Endodermal cell (in vitro differentiated cells): ENCODE data around the gene PRMT5. TPM values are rescaled to one million over a fixed set of nuclear protein-coding genes. Genes with fewer than 3 reads are reported as not detected.

Experiments
- DNase-seq: peaks from one replicate; pipeline ENCODE4 v3.0.0-alpha.2; 2017
- H3K27ac ChIP-seq: 2 replicates; pipeline ENCODE4 v1.5.1; 2013; ENCODE audit warnings: mild to moderate bottlenecking, low read depth, low read length, moderate library complexity
- H3K27me3 ChIP-seq: 2 replicates; pipeline ENCODE4 v1.6.1; 2013; ENCODE audit warnings: mild to moderate bottlenecking, low read length, moderate library complexity; ENCODE audit not compliant: insufficient read depth, control insufficient read depth, poor library complexity, severe bottlenecking
- H3K36me3 ChIP-seq: 2 replicates; pipeline ENCODE4 v1.7.0; 2013; ENCODE audit warnings: mild to moderate bottlenecking, low read length, moderate library complexity; ENCODE audit not compliant: control insufficient read depth, insufficient read depth
- H3K4me1 ChIP-seq: one replicate; pipeline ENCODE4 v1.7.0; 2013; ENCODE audit warnings: low read length; ENCODE audit not compliant: control insufficient read depth, insufficient read depth
- H3K4me3 ChIP-seq: 2 replicates; pipeline ENCODE4 v1.5.1; 2013; ENCODE audit warnings: mild to moderate bottlenecking, low read length, moderate library complexity
- H3K9ac ChIP-seq: 2 replicates; pipeline ENCODE4 v1.6.1; 2013; ENCODE audit warnings: mild to moderate bottlenecking, low read length, moderate library complexity; ENCODE audit not compliant: poor library complexity, severe bottlenecking; ENCODE audit errors: extremely low read depth
- H3K9me3 ChIP-seq: 2 replicates; pipeline ENCODE4 v1.6.1; 2013; ENCODE audit warnings: mild to moderate bottlenecking, low read length, moderate library complexity; ENCODE audit not compliant: control insufficient read depth
- H3K27ac Mint-ChIP-seq: 2 replicates; pipeline ENCODE4 v1.8.0; 2020; ENCODE audit warnings: mixed read lengths
- H3K27me3 Mint-ChIP-seq: 2 replicates; pipeline ENCODE4 v1.8.0; 2021; ENCODE audit warnings: mild to moderate bottlenecking, mixed read lengths; ENCODE audit not compliant: insufficient read depth
- H3K36me3 Mint-ChIP-seq: 2 replicates; pipeline ENCODE4 v1.8.0; 2020; ENCODE audit warnings: low read depth, mixed read lengths
- H3K4me1 Mint-ChIP-seq: 2 replicates; pipeline ENCODE4 v1.8.0; 2020; ENCODE audit warnings: mixed read lengths
- H3K4me3 Mint-ChIP-seq: 2 replicates; pipeline ENCODE4 v1.8.0; 2020; ENCODE audit warnings: mild to moderate bottlenecking, moderate library complexity, mixed read lengths
- H3K9me3 Mint-ChIP-seq: 2 replicates; pipeline ENCODE4 v1.8.0; 2020; ENCODE audit warnings: mild to moderate bottlenecking, mixed read lengths
- CTCF ChIP-seq: fragments of 200-600 bp; sonication (generic); conservative IDR thresholded peaks from 2 replicates; pipeline ENCODE4 v1.5.0; 2021; ENCODE audit warnings: antibody characterized with exemption, mild to moderate bottlenecking
- WGBS, 2 experiments: methylation state at CpG; one replicate each; pipeline versions ENCODE4 v1.1.5 to v1.1.7; 2013; ENCODE audit warnings: missing lambda C conversion rate in 2 of 2, mixed read lengths in 1 of 2; ENCODE audit not compliant: insufficient coverage in 1 of 2, insufficient read length in 1 of 2; 5-methylcytosine and 5-hydroxymethylcytosine counted together
- total RNA-seq, 2 donors: library from RNA; stranded (reverse); fragmentation: NEBNext Ultra II Directional in 1 of 2; extraction: Animal tissue kit (Norgen Biotek cat#: 25700) in 1 of 2; gene quantifications; 2 replicates in 1 of 2; 3 replicates in 1 of 2; pipeline ENCODE4 v1.2.1, GENCODE V29; 2021

PRMT5 gene
- total RNA-seq, 2 donors from 2014 or later = 111 to 112 TPM

DNA sequence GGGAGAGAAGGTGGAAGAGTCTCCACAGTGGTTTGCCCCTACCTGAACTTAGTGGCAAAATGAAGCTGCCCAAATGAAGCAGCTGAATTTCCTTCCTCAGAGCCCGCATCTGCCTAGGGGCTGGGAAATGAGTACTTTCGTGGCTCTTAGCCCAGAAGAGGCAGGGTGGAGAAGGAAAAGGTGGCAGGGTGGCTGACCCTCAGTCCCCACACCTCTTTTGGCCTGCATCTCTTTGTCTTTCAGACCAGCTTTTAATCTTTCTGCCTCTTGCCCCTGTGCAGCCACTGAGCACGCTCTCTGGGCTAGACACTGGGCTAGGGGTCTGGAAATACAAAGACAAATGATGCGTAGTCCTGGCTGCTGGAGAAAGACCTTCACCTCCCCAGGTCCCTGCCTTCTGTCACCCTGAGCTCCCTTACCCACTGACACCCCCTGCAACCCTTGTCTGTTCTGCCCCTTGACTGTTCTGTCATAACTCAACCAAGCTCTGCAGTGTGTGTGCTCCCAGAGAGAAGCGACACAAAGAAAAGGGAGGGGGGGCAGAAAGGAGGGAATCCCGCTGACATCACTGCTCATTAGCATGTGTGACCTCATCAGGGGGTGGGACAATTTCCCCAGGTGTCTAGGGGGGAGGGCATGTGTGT lies 46.5 kb downstream of the PRMT5 start:
- peaks cover 9% of the 10 kb centered on the region for H3K36me3 Mint-ChIP-seq
- H3K27ac Mint-ChIP-seq = peak overlapping the region; percentile 93
- Histone ChIP-seq H3K4me1 (peaks cover 16% of the 10 kb centered on the region), H3K36me3 (peaks cover 5% of the 10 kb centered on the region), H3K9ac (peak overlapping the region; percentile 47), H3K27ac (peak overlapping the region; percentile 85), H3K4me3 (peak overlapping the region; percentile 27), H3K27me3 (peaks cover 4% of the 10 kb centered on the region), H3K9me3 (no peaks in the 10 kb centered on the region)
- H3K4me1 Mint-ChIP-seq = peaks cover 34% of the 10 kb centered on the region
- DNase-seq = peak; percentile 86
- TF ChIP-seq CTCF = no peak
- H3K27me3 Mint-ChIP-seq = peaks cover 26% of the 10 kb centered on the region
- WGBS, 2 experiments = 44 to 55% methylated on average over 4 to 6 of the region's 6 CpGs
- peak overlapping the region; percentile 49 for H3K4me3 Mint-ChIP-seq
- peaks cover 2% of the 10 kb centered on the region for H3K9me3 Mint-ChIP-seq

DNA sequence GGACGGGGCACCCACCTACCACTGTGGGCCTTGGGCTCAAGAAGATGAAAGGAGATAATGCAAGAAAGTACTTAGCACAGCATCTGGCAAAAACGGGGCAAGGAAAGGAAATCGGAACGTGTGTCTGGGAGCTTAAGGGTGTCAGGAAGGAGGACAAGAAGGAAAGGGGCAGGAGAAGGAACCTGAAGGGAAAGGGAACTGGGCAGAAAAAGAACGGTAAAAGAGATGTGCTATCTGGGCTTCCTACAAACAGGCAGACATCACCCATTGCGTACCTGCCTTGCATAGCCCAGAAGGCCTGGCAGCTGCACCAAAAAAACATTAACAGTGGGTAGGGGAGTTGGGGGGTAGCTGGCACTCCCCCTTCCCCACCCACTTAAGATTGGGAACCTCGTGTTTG lies 47.1 kb downstream of the PRMT5 start:
- peaks cover 14% of the 10 kb centered on the region for H3K4me1 ChIP-seq
- H3K27me3 ChIP-seq = peaks cover 4% of the 10 kb centered on the region
- 63 to 76% methylated on average over 5 to 7 of the region's 7 CpGs for WGBS, 2 experiments
- Mint-ChIP-seq H3K4me3 (no peak overlapping the region), H3K27ac (no peak overlapping the region), H3K4me1 (peaks cover 34% of the 10 kb centered on the region), H3K36me3 (peaks cover 11% of the 10 kb centered on the region), H3K9me3 (peaks cover 2% of the 10 kb centered on the region), H3K27me3 (peaks cover 26% of the 10 kb centered on the region)
- H3K4me3 ChIP-seq = no peak overlapping the region
- peaks cover 5% of the 10 kb centered on the region for H3K36me3 ChIP-seq
- peak overlapping the region; percentile 47 for H3K9ac ChIP-seq
- no peaks in the 10 kb centered on the region for H3K9me3 ChIP-seq
- no peak for TF ChIP-seq CTCF
- DNase-seq = no peak
- peak overlapping the region; percentile 85 for H3K27ac ChIP-seq

GRCh38 chr14:22878271-22879246 lies 50.6 kb downstream of the PRMT5 start:
- no peak for DNase-seq
- Mint-ChIP-seq H3K4me3 (no peak overlapping the region), H3K36me3 (peaks cover 28% of the 10 kb centered on the region), H3K27me3 (peaks cover 2% of the 10 kb centered on the region), H3K4me1 (peaks cover 25% of the 10 kb centered on the region), H3K27ac (peak overlapping the region; percentile 23), H3K9me3 (no peaks in the 10 kb centered on the region)
- peaks cover 13% of the 10 kb centered on the region for H3K4me1 ChIP-seq
- H3K9ac ChIP-seq = no peak overlapping the region
- no peak overlapping the region for H3K27ac ChIP-seq
- 93 to 98% methylated on average over 7 to 8 of the region's 8 CpGs for WGBS, 2 experiments
- H3K9me3 ChIP-seq = no peaks in the 10 kb centered on the region
- TF ChIP-seq CTCF = no peak
- H3K4me3 ChIP-seq = no peak overlapping the region
- no peaks in the 10 kb centered on the region for H3K27me3 ChIP-seq
- peaks cover 36% of the 10 kb centered on the region for H3K36me3 ChIP-seq
